Measurements from ENCODE around the gene MRPL21. TPM values are rescaled to one million over a fixed set of nuclear protein-coding genes. Genes with fewer than 3 reads are reported as not detected.

Gene MRPL21
- total and polyA plus RNA-seq, 2 of the 8 experiments (the other 6 are each of a cell fraction or from before 2014, with no cell fraction given), result 102 to 107 TPM

- TF ChIP-seq, protein P1, sequence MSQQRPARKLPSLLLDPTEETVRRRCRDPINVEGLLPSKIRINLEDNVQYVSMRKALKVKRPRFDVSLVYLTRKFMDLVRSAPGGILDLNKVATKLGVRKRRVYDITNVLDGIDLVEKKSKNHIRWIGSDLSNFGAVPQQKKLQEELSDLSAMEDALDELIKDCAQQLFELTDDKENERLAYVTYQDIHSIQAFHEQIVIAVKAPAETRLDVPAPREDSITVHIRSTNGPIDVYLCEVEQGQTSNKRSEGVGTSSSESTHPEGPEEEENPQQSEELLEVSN (IDR thresholded peaks at IDR 0.05), result no peak
- TF ChIP-seq FOSL1 (IDR thresholded peaks at IDR 0.05; ENCODE audit: insufficient read depth, low read depth, low read length) (no peak), SIN3A (conservative IDR thresholded peaks at IDR 0.05 in 1 of 2, IDR thresholded peaks at IDR 0.05 in 1 of 2; ENCODE audit: low read depth in 1 of 2, low read length in 2 of 2) (no peak), KDM5A (IDR thresholded peaks at IDR 0.05; ENCODE audit: low read length) (no peak), TAF7 (optimal IDR thresholded peaks at IDR 0.05; ENCODE audit: borderline replicate concordance, low read depth, low read length) (no peak), TEAD4 (IDR thresholded peaks at IDR 0.05; ENCODE audit: low read depth, low read length) (no peak)
- TF ChIP-seq, protein P2, sequence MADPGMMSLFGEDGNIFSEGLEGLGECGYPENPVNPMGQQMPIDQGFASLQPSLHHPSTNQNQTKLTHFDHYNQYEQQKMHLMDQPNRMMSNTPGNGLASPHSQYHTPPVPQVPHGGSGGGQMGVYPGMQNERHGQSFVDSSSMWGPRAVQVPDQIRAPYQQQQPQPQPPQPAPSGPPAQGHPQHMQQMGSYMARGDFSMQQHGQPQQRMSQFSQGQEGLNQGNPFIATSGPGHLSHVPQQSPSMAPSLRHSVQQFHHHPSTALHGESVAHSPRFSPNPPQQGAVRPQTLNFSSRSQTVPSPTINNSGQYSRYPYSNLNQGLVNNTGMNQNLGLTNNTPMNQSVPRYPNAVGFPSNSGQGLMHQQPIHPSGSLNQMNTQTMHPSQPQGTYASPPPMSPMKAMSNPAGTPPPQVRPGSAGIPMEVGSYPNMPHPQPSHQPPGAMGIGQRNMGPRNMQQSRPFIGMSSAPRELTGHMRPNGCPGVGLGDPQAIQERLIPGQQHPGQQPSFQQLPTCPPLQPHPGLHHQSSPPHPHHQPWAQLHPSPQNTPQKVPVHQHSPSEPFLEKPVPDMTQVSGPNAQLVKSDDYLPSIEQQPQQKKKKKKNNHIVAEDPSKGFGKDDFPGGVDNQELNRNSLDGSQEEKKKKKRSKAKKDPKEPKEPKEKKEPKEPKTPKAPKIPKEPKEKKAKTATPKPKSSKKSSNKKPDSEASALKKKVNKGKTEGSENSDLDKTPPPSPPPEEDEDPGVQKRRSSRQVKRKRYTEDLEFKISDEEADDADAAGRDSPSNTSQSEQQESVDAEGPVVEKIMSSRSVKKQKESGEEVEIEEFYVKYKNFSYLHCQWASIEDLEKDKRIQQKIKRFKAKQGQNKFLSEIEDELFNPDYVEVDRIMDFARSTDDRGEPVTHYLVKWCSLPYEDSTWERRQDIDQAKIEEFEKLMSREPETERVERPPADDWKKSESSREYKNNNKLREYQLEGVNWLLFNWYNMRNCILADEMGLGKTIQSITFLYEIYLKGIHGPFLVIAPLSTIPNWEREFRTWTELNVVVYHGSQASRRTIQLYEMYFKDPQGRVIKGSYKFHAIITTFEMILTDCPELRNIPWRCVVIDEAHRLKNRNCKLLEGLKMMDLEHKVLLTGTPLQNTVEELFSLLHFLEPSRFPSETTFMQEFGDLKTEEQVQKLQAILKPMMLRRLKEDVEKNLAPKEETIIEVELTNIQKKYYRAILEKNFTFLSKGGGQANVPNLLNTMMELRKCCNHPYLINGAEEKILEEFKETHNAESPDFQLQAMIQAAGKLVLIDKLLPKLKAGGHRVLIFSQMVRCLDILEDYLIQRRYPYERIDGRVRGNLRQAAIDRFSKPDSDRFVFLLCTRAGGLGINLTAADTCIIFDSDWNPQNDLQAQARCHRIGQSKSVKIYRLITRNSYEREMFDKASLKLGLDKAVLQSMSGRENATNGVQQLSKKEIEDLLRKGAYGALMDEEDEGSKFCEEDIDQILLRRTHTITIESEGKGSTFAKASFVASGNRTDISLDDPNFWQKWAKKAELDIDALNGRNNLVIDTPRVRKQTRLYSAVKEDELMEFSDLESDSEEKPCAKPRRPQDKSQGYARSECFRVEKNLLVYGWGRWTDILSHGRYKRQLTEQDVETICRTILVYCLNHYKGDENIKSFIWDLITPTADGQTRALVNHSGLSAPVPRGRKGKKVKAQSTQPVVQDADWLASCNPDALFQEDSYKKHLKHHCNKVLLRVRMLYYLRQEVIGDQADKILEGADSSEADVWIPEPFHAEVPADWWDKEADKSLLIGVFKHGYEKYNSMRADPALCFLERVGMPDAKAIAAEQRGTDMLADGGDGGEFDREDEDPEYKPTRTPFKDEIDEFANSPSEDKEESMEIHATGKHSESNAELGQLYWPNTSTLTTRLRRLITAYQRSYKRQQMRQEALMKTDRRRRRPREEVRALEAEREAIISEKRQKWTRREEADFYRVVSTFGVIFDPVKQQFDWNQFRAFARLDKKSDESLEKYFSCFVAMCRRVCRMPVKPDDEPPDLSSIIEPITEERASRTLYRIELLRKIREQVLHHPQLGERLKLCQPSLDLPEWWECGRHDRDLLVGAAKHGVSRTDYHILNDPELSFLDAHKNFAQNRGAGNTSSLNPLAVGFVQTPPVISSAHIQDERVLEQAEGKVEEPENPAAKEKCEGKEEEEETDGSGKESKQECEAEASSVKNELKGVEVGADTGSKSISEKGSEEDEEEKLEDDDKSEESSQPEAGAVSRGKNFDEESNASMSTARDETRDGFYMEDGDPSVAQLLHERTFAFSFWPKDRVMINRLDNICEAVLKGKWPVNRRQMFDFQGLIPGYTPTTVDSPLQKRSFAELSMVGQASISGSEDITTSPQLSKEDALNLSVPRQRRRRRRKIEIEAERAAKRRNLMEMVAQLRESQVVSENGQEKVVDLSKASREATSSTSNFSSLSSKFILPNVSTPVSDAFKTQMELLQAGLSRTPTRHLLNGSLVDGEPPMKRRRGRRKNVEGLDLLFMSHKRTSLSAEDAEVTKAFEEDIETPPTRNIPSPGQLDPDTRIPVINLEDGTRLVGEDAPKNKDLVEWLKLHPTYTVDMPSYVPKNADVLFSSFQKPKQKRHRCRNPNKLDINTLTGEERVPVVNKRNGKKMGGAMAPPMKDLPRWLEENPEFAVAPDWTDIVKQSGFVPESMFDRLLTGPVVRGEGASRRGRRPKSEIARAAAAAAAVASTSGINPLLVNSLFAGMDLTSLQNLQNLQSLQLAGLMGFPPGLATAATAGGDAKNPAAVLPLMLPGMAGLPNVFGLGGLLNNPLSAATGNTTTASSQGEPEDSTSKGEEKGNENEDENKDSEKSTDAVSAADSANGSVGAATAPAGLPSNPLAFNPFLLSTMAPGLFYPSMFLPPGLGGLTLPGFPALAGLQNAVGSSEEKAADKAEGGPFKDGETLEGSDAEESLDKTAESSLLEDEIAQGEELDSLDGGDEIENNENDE (IDR thresholded peaks at IDR 0.05; ENCODE audit: insufficient replicate concordance, low read length), result no peak
Measured at GRCh38 chr11:68929135-68929534, 25.5 kb upstream of the MRPL21 start (continued).
